Hippocampal formation (tissue), 2 donors: ENCODE measurements around the gene ALOX15.
A peak's percentile ranks its signal among the peaks of the same experiment; 100 is the strongest.
"Not testable (repeated sequence)": the region's sequence is repeated elsewhere in the genome, so short reads cannot be mapped to it uniquely, and the experiment has no call there.

ENCODE experiments used
- DNase-seq, 2 donors: peaks; one replicate each; lab custom pipeline; 2025; lab: John Stamatoyannopoulos, UW

The ALOX15 gene

DNA sequence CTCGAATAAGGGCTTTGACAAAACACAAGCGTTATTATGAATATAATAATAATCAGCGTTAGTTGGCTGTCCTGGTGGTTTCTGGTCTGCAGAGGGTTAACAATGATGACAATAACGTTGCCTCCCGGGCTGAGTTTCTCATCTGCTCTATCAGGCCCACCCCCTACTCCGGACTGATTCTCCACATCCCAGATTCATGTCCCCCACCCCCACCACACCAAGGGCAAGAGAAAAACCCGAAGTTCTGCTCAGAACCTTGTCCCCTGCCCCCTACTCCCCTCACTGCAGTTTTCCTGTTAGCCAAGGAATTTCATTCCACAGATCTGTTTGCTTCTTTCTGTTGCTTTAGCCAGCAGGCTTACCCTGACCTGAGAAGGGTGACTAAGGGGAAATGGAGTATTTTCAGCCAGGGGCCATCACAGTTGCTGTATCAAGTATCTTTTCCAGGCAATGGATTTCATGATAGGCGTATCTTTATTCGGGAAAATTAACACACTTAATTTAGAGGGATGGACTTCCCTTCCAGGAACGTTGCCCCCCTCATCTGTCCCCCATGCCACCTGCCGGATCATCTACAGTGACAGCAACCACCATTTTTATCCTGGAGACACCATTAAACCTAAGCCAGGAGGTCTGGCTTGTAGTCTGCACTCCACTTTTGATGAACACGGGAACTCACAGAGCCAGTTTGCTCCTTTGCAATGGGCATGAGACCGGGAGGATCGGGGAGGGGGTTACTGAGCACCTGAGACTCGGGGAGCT is 23.7 kb downstream of the ALOX15 start:
- no peak for DNase-seq

DNA sequence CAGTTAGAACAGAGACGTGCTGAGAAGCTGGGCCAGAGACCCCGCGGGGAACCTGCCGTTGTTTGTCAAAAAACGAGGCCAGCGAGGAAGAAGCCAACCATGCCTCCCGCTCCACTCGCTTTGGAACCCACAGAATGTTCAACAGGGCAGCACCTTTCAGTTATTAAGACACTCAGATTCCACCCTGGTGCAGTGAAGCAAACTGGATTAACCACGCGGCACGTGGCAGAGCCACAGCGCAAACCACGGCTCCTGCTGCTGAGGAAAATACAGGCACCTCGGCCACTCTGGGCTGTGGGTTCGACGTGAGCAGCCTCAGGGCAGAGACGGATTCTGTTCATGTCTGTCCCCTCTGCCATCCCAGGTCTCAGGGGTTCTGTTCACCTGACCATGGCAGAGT is 24.4 kb downstream of the ALOX15 start:
- DNase-seq: no peak

GRCh38 chr17:4616476-4616875 is 25.0 kb downstream of the ALOX15 start:
- DNase-seq: no peak

GRCh38 chr17:4610656-4611055 is 30.8 kb downstream of the ALOX15 start:
- no peak for DNase-seq

- no peak for DNase-seq
Observed at GRCh38 chr17:4610162-4610561, 31.3 kb downstream of the ALOX15 start.

DNA sequence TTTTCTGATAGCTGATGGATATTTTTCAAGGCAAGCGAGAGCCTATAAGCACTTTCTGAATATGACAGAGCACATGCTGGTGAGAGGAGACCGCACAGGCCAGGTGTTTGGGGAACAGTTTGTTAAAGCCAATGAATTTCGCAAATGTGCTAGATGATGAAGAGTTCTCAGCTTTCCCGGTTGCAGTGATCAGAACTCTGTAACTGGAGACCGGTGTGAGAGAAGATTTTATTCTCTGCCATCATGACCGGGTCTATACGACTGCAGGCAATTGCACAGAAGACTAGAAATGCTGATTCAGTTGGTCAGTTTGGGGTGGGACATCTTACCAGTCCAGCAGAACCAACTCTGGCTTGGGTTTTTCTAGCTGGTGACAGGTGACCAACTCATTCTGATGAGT is 31.7 kb downstream of the ALOX15 start:
- DNase-seq: no peak

DNA sequence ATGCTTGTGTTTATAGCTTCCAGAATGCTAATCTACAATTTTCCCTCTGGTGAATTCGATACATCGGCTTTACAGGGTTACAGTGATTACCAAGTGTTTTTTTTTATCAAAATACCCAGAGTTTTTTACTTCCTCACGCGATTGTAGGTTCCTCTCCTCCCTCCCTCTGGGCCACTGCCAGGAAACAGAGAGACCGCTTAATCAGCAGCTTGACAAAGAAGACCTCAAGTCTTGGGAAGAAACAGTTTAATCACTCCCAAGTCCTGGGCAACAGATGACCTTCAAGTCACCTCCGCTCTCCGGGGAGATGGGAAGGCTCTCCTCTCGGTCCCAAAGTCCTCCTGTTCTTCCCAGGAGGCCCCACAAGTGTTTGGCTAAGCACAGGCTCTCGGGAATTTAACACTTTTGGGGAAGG is 33.7 kb downstream of the ALOX15 start:
- DNase-seq: peak in 1 of 2 donors; percentile 4

GRCh38 chr17:4607261-4607741 is 34.2 kb downstream of the ALOX15 start:
- DNase-seq: no peak

DNA sequence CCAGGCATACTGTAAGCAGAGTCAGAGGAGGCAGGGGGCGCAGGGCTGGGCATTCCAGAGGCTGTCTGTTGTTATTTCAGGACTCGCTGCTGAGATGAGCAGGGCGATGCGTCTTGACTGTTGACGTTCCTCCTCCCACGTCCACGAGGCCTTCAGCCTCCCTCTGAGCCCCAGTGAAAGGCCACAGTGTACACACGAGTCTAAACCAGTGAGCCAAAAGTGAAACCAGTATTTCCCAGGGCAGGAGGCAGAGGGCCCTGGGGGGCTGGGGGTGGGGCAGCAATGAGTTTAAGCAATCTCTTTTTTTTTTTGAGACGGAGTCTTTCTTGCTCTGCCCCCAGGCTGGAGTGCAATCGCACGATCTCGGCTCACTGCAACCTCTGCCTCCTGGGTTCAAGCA is 35.7 kb downstream of the ALOX15 start:
- DNase-seq: peak in 1 of 2 donors; percentile 0

DNA sequence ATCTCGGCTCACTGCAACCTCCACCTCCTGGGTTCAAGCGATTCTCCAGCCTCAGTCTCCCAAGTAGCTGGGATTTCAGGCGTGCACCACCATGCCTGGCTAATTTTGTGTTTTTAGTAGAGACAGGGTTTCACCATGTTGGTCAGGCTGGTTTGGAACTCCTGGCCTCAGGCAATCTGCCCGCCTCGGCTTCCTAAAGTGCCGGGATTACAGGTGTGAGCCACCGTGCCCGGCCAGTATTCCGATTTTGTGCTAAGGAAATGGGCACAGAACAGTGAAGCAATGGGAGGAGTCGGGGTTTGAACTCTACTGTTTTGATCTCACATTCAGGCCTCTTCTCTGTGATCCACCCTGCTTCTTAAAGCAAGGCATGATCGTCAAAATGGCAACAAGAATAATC is 36.7 kb downstream of the ALOX15 start:
- DNase-seq: not testable (repeated sequence)

DNA sequence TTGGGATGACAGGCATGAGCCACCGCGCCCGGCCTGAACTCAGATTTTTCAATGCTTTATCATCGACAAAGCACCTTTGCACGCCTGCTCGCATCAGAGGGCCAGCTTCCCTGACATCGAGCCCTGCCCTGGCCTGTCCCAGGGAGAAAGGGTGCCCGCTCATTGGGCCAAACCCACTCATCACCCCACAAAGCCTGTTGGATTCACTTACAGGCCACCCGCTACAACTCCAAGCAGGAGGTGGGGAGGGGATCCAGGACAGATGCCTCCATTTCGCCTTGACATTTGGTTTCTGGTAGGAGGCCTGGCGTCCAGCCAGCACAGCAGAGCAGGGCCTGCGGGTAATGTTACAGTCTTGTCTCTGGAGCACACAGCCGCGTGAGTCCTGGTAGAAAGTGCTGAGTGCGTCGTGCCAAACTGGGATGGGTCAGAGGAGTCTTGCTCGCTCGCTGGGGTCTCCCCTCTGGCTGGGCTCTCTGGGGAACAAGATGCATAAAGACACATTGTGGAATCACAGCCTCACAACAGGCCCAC is 37.3 kb downstream of the ALOX15 start:
- DNase-seq: no peak

- DNase-seq: no peak
Observed at GRCh38 chr17:4602041-4602440, 39.4 kb downstream of the ALOX15 start.

DNA sequence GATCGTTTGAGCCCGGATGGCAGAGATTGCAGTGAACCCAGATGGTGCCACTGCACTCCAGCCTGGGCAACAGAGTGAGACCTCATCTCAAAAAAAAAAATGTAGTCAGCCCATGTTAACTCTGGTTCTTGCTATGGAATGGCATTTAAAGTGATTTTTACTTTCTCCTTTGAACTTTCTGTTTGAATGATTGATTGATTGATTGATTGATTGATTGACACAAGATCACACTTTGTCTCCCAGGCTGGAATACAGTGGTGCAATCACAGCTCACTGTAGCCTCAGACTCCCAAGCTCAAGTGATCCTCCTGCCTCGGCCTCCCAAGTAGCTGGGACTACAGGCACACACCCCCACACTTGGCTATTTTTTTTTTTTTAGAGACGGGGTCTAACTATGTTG is 40.2 kb downstream of the ALOX15 start:
- DNase-seq: no peak

- DNase-seq: no peak
Observed at GRCh38 chr17:4600563-4600962, 40.9 kb downstream of the ALOX15 start.

- no peak for DNase-seq
Observed at GRCh38 chr17:4599505-4600281, 41.8 kb downstream of the ALOX15 start.

DNA sequence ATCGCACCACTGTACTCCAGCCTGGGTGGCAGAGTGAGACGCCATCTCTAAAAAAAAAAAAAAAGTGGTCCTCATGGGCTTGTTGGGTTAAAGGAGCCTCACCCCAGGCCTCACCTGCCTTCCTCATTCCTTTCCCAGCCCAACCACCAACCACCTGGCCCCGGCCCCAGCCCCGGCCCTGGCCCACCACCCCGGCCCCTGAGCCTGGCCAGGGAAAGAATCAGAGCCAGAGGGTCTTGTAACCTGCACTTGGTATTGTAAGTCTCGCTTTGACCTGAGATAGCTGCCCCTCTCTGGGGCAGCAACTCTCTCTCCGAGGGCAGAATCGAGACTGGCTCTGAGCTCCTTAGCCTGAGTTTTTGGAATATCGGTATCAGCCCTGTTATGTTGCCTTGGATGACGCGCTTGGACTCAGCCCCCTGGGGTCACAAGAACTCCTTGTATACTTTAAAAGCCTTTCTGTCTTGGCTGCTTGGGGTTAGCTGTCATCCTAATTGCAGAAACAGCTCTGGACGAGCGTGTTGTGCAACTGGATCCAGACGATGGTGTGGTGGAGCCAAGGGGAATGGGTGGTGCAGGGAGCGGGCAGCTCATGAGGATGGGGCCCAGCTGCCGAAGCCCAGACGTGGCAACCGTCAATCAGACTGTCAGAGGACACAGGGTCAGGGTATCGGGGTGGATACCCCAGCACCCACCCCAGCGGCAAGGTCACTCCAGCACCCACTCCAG is 42.5 kb downstream of the ALOX15 start:
- no peak for DNase-seq

DNA sequence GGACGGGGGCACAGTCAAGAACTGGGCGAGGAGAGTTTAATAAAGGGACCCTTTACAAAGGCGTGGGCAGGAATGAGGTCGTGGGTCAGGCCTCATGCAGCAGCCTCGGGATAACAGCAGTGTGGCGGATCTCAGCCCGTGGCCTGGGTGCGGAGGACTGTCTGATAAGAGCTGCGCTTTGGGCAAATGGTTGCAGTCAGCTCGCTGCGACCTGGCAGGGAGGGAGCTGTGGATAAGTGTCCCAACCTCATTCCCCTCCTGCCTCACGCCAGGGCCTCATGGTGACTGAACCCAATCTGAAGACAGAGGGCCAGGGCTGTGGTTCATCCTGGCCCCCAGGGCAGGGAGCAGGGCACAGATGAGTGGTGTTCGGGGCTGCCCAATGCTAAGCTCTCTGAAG is 43.5 kb downstream of the ALOX15 start:
- DNase-seq: no peak

- DNase-seq: no peak
Observed at GRCh38 chr17:4596636-4597380, 44.7 kb downstream of the ALOX15 start.

DNA sequence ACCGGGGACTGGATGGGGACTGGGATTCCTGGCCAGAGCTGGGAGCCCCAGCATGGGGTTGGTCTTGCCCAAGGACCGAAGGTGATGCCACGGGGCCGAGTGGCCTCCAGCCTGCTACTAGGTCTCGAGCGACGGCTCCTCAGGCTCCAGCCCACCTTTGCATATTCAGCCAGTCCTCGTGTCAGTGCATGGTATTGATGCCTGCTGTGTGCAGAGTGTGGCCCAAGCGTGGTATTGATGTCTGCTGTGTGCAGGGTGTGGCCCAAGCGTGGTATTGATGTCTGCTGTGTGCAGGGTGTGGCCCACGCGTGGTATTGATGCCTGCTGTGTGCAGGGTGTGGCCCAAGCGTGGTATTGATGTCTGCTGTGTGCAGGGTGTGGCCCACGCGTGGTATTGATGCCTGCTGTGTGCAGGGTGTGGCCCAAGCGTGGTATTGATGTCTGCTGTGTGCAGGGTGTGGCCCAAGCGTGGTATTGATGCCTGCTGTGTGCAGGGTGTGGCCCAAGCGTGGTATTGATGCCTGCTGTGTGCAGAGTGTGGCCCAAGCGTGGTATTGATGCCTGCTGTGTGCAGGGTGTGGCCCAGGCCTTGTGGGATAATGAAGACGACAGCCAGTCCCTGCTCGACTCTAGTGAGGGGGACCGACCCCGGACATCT is 45.7 kb downstream of the ALOX15 start:
- not testable (repeated sequence) for DNase-seq

DNA sequence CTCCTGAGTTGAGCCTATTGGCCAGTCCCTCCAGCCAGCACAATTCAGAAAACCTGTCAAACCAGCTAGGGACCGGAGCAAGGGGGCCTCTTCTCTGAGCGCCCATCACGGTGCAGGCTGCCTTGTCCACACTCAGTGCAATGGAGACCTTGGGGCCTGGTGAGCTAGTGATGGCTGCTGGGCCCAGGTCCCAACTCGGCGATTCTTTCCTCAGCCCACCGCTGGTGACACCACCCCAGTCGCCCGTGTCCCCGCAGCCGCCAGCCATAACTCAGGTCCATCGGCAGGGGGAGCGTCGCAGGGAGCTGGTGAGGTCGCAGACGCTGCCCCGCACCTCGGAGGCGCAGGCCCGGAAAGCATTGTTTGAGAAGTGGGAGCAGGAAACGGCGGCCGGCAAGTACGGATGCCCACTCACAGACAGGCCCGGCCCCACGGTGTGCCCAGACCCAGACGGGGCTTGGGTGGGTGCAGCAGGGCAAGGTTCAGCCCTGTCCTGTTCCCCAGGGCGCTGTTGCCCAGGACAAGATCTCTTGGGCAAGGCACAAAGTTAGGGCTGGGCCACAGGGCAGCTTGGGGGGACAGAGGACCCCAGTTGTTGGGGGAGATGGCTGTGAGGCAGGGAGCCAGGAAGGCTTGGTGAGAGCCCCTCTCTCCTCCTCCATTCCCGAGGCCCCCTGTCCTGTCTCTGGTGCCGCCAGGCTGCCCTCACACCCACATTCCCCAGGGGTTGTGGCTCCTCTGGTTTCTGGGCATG is 46.4 kb downstream of the ALOX15 start:
- DNase-seq: peak in 1 of 2 donors; percentile 10
